GM13977 (cell line): ENCODE measurements around the gene NCF2.

Experiments used
- DNase-seq: peaks from one replicate; pipeline ENCODE4 v3.0.0; 2012; ENCODE audit warnings: low spot score
- in situ Hi-C: fragments of 300-500 bp; cut with MboI; formaldehyde crosslinking; loops from one replicate; pipeline ENCODE4 v1.12.0; 2022; ENCODE audit warnings: low sequenced_read_pairs, low pct_unique_long_range_greater_than_20kb, mixed read lengths, inconsistent platforms; ENCODE audit not compliant: unreplicated experiment
- TF ChIP-seq, protein P1 (sequence below): IDR thresholded peaks from 2 replicates; pipeline ENCODE4 v1.5.1; 2012; ENCODE audit warnings: mild to moderate bottlenecking, control low read depth; ENCODE audit not compliant: insufficient read depth; ENCODE audit errors: extremely low read depth, missing control alignments

The NCF2 gene

DNA sequence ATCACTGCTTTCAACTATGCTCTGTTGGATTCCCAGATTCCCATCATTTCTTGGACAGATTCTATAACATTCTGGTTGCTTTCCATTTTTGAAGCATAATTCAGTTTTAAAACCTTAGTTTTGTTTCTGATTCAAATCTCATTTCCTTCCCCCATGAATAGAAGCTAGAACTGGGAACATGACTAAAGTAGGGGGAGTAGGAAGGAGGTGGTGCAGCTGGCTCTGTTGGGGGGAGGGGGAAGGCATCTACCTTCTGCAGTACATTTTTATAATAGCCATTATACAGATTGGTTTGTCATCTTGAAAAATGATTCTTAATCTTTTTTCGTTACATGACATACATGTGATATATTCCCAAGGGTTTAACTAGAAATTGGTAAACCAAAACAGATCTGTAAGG is 69.9 kb downstream of the NCF2 start:
- in situ Hi-C loops = no loop called here
- no peak for DNase-seq
- TF ChIP-seq, protein P1, sequence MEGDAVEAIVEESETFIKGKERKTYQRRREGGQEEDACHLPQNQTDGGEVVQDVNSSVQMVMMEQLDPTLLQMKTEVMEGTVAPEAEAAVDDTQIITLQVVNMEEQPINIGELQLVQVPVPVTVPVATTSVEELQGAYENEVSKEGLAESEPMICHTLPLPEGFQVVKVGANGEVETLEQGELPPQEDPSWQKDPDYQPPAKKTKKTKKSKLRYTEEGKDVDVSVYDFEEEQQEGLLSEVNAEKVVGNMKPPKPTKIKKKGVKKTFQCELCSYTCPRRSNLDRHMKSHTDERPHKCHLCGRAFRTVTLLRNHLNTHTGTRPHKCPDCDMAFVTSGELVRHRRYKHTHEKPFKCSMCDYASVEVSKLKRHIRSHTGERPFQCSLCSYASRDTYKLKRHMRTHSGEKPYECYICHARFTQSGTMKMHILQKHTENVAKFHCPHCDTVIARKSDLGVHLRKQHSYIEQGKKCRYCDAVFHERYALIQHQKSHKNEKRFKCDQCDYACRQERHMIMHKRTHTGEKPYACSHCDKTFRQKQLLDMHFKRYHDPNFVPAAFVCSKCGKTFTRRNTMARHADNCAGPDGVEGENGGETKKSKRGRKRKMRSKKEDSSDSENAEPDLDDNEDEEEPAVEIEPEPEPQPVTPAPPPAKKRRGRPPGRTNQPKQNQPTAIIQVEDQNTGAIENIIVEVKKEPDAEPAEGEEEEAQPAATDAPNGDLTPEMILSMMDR = no peak

DNA sequence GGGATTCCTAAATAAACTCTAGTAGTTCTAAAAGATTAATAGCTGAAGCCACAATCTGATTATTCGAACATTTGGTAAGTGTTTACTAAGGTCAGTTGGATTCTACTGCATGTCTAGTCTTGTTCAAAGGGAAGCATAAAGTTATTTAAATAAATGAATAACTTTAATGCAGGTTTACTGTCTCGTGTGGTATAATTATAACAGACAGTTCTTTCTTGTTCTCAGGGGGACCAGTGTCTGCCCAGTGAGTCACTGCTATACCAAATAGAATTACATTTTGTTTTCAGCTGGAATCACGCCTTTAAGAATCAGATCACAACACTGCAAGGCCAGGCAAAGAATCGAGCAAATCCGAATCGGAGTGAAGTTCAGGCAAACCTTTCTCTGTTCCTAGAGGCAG is 72.9 kb downstream of the NCF2 start:
- in situ Hi-C loops = no loop called here
- no peak for DNase-seq
- TF ChIP-seq, protein P1 = no peak

DNA sequence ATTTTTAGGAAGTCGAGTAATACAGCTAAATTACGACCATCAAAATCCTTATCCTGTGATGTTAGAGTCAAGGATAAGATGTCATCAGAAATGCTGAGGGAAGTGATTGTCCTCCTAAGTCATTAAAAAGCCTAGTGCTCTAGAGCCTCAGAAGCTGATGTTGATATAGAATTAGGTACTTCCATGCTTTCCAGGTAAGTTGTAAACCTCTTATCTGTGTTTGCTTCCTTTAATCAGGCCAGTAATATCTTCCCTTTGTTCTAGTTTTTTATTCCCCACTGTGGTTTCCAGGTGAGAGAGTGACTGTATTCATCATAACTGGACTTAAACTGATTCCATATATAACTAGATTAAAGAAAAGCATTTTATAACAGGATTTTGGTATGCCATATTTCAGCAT is 73.5 kb downstream of the NCF2 start:
- TF ChIP-seq, protein P1 = no peak
- DNase-seq = no peak
- in situ Hi-C loops = no loop called here

DNA sequence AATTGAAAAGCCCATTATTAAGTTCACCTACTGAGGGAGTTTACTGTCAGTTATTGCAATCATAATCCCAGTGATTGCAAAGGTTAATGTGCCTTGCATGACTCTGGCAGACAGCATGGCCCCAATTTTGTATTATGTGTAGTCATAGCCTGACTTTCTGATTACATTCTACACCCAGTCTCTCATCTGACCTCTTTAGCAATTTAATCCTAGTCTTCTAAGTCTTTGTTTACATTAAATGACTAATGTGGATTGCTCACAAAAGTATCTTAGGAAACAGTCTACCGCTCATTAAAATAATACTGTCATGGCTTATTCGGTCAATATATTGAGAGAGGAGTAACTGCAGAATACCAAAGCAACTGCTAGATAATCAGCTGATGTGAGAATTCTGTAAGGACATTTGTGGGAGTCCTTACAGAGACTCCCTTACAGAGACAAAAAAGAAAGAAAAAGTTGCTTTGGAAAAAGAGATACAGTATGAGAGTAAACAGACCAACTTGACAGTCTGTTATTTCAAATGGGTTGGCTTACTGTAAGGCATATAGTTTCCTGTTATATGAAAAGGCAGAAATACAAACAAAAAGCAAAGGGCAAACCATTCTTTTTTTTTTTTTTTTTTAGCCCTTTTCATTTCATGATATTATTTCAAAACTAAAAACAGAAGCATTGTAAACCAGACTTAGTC is 75.1 kb downstream of the NCF2 start:
- TF ChIP-seq, protein P1 = no peak
- in situ Hi-C loops = no loop called here
- DNase-seq = no peak

DNA sequence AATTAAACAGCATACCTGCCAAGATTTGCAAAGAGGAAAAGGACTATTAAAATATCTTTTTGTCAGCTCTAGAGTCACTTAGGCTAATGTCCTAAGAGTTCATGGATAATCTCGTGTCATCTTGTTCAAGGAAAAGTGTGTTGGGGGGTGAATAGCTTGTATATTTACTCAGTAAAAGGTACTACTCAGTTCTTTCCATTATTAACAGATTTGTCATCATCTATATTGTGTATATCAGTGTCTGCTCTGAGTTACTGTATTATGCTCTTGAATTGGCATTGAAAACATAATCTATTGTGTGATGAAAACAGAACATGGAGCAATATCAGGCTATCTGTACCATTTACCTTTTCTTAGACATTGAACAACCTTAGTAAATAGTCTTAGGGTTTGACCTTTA is 76.0 kb downstream of the NCF2 start:
- TF ChIP-seq, protein P1 = no peak
- no peak for DNase-seq
- in situ Hi-C loops = no loop called here

DNA sequence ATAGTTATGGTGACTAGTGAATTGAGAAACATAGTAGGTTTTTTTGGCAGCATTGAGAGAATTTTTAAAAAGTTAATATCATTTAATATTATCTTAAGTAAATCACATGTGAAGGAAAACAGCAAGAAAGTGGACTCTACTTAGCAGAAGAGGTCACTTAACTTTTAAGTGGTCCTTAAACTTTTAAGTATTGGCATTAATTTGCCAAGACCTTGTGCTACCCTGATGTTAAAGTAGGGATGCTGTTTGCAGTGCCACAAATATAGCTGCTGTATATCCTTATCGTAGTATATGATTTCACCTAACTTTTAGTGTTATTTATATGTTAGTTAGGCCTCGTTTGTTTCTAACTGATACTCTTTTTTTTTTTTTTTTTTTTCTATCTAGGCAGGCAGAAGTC is 77.8 kb downstream of the NCF2 start:
- TF ChIP-seq, protein P1 = no peak
- in situ Hi-C loops = no loop called here
- DNase-seq = no peak
